ENCODE measurements around the gene NXN.

GRCh38 chr17:866568-867103 is 112.9 kb downstream of the NXN start:
- TF ChIP-seq POLR2A (IDR thresholded peaks at IDR 0.05) (no peak), CTCF (IDR thresholded peaks at IDR 0.05) (no peak), POLR2AphosphoS5 (IDR thresholded peaks at IDR 0.05) (no peak)

Measured in gastroesophageal sphincter (tissue), 3 donors.